ENCODE results near the gene MS4A18. TPM values are rescaled to one million over a fixed set of nuclear protein-coding genes. Genes with fewer than 3 reads are reported as not detected.

Gene MS4A18
- total RNA-seq, 1 experiment from 2014 or later: not detected

DNA sequence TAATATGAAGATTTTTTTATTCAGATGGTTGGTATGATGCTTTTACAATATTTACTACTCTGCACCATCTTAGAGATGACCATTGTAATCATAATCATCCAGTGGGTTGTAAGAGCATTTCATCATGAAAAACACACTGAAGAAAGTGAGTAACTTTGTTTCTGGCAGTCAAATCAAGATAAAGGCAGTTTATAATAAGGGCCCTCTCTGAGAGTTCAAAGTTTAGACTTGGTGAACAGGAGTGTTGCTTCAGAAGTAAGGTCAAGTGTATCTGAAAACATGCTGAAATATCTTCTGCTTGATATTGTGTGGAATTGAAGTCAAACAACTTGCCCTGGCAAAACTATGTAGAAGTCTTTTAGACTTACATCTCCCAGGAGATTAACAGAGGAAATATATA lies 44.6 kb upstream of the MS4A18 start:
- BruUV-seq (replicated peaks): no TSS peak
- Histone ChIP-seq H3K27ac (ENCODE audit: low read depth, low read length) (no peak overlapping the region), H3K79me2 (ENCODE audit: insufficient read depth, low read length) (no peaks in the 10 kb centered on the region), H4K20me1 (ENCODE audit: insufficient read depth) (no peaks in the 10 kb centered on the region), H3K4me2 (ENCODE audit: low read length) (no peak overlapping the region), H3K4me1 (ENCODE audit: control insufficient read depth in 1 of 2, insufficient read depth in 2 of 2, low read length in 2 of 2) (no peaks in the 10 kb centered on the region), H2AFZ (ENCODE audit: low read depth, low read length, poor library complexity, severe bottlenecking) (no peak overlapping the region), H3K9ac (ENCODE audit: low read length) (no peak overlapping the region), H3K9me3 (ENCODE audit: control insufficient read depth in 1 of 2, insufficient read depth in 1 of 2, low read depth in 1 of 2, low read length in 2 of 2) (peaks cover 0 to 8% of the 10 kb centered on the region in 2 experiments; a peak in 2 of 4 replicates), H3K27me3 (ENCODE audit: insufficient read depth, low read length) (no peaks in the 10 kb centered on the region), H3K36me3 (ENCODE audit: control insufficient read depth in 1 of 2, insufficient read depth in 2 of 2, low read length in 2 of 2) (no peaks in the 10 kb centered on the region), H3K4me3 (replicated peaks in 1 of 2; ENCODE audit: low read depth in 1 of 2, low read length in 2 of 2) (no peak overlapping the region), H3K9me2 (ENCODE audit: insufficient read depth) (no peaks in the 10 kb centered on the region)
- TF ChIP-seq CBX3 (IDR thresholded peaks at IDR 0.05; ENCODE audit: low read depth): no peak
- no peak for TF ChIP-seq SRF (IDR thresholded peaks at IDR 0.05; ENCODE audit: low read depth)
- no peak for TF ChIP-seq SP1 (IDR thresholded peaks at IDR 0.05; ENCODE audit: low read depth)
- TF ChIP-seq SIN3A (IDR thresholded peaks at IDR 0.05; ENCODE audit: low read depth): no peak
- TF ChIP-seq, protein P1, sequence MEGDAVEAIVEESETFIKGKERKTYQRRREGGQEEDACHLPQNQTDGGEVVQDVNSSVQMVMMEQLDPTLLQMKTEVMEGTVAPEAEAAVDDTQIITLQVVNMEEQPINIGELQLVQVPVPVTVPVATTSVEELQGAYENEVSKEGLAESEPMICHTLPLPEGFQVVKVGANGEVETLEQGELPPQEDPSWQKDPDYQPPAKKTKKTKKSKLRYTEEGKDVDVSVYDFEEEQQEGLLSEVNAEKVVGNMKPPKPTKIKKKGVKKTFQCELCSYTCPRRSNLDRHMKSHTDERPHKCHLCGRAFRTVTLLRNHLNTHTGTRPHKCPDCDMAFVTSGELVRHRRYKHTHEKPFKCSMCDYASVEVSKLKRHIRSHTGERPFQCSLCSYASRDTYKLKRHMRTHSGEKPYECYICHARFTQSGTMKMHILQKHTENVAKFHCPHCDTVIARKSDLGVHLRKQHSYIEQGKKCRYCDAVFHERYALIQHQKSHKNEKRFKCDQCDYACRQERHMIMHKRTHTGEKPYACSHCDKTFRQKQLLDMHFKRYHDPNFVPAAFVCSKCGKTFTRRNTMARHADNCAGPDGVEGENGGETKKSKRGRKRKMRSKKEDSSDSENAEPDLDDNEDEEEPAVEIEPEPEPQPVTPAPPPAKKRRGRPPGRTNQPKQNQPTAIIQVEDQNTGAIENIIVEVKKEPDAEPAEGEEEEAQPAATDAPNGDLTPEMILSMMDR (IDR thresholded peaks at IDR 0.05 in 2 of 3, conservative IDR thresholded peaks at IDR 0.05 in 1 of 3; ENCODE audit: borderline replicate concordance in 1 of 3, insufficient read depth in 1 of 3, low read depth in 2 of 3, low read length in 2 of 3): no peak
- TF ChIP-seq, protein P2, sequence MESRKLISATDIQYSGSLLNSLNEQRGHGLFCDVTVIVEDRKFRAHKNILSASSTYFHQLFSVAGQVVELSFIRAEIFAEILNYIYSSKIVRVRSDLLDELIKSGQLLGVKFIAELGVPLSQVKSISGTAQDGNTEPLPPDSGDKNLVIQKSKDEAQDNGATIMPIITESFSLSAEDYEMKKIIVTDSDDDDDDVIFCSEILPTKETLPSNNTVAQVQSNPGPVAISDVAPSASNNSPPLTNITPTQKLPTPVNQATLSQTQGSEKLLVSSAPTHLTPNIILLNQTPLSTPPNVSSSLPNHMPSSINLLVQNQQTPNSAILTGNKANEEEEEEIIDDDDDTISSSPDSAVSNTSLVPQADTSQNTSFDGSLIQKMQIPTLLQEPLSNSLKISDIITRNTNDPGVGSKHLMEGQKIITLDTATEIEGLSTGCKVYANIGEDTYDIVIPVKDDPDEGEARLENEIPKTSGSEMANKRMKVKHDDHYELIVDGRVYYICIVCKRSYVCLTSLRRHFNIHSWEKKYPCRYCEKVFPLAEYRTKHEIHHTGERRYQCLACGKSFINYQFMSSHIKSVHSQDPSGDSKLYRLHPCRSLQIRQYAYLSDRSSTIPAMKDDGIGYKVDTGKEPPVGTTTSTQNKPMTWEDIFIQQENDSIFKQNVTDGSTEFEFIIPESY (IDR thresholded peaks at IDR 0.05; ENCODE audit: extremely low read depth, insufficient replicate concordance, low read length): no peak
- TF ChIP-seq POLR2AphosphoS5 (IDR thresholded peaks at IDR 0.05; ENCODE audit: low read depth, low read length): no peak
- TF ChIP-seq EZH2phosphoT487 (IDR thresholded peaks at IDR 0.05; ENCODE audit: borderline replicate concordance): no peak
- no peak for TF ChIP-seq EZH2 (IDR thresholded peaks at IDR 0.05)
- no peak for TF ChIP-seq CEBPB (IDR thresholded peaks at IDR 0.05; ENCODE audit: low read depth)
- no peak for TF ChIP-seq TCF7L2 (IDR thresholded peaks at IDR 0.05; ENCODE audit: borderline replicate concordance, extremely low read depth, insufficient read depth, insufficient read length)
- no peak for TF ChIP-seq RAD21 (IDR thresholded peaks at IDR 0.05; ENCODE audit: low read depth)
- no peak for TF ChIP-seq ELF1 (IDR thresholded peaks at IDR 0.05; ENCODE audit: borderline replicate concordance, low read depth)
- TF ChIP-seq, protein P3, sequence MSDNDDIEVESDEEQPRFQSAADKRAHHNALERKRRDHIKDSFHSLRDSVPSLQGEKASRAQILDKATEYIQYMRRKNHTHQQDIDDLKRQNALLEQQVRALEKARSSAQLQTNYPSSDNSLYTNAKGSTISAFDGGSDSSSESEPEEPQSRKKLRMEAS (IDR thresholded peaks at IDR 0.05): no peak
- no peak for TF ChIP-seq ZNF274 (IDR thresholded peaks at IDR 0.05; ENCODE audit: low read depth, low read length)
- TF ChIP-seq FOSL1 (IDR thresholded peaks at IDR 0.05; ENCODE audit: low read depth): no peak
- TF ChIP-seq ZFX (IDR thresholded peaks at IDR 0.05): no peak
- no peak for TF ChIP-seq EGR1 (IDR thresholded peaks at IDR 0.05; ENCODE audit: low read depth)
- TF ChIP-seq, protein P4, sequence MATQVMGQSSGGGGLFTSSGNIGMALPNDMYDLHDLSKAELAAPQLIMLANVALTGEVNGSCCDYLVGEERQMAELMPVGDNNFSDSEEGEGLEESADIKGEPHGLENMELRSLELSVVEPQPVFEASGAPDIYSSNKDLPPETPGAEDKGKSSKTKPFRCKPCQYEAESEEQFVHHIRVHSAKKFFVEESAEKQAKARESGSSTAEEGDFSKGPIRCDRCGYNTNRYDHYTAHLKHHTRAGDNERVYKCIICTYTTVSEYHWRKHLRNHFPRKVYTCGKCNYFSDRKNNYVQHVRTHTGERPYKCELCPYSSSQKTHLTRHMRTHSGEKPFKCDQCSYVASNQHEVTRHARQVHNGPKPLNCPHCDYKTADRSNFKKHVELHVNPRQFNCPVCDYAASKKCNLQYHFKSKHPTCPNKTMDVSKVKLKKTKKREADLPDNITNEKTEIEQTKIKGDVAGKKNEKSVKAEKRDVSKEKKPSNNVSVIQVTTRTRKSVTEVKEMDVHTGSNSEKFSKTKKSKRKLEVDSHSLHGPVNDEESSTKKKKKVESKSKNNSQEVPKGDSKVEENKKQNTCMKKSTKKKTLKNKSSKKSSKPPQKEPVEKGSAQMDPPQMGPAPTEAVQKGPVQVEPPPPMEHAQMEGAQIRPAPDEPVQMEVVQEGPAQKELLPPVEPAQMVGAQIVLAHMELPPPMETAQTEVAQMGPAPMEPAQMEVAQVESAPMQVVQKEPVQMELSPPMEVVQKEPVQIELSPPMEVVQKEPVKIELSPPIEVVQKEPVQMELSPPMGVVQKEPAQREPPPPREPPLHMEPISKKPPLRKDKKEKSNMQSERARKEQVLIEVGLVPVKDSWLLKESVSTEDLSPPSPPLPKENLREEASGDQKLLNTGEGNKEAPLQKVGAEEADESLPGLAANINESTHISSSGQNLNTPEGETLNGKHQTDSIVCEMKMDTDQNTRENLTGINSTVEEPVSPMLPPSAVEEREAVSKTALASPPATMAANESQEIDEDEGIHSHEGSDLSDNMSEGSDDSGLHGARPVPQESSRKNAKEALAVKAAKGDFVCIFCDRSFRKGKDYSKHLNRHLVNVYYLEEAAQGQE (IDR thresholded peaks at IDR 0.05; ENCODE audit: low read depth): no peak
- DNase-seq (ENCODE audit: low read depth, low spot score): no peak
- intact Hi-C loops (cut with micrococcal nuclease): no loop called here
- no peak for ATAC-seq
- POLR2A ChIA-PET: no interaction called here
- RAD21 ChIA-PET (ENCODE audit: low non-redundant PET in 1 of 2, low total read pairs in 2 of 2, uncharacterized antibody in 2 of 2, unreplicated experiment in 2 of 2): no interaction called here
- CTCF ChIA-PET: no interaction called here

All from HCT116 (cell line).